Natural killer cell treated with Interleukin-12 subunit alpha and Interleukin-12 subunit beta and Interleukin-15 and Interleukin-18, amount 100 ng/mL, for 72 hours (primary cell): ENCODE data around the gene RBM8A. TPM values are rescaled to one million over a fixed set of nuclear protein-coding genes. Genes with fewer than 3 reads are reported as not detected.

Experiments
- ATAC-seq, 2 donors: fragments of 150-1000 bp; cut with Tn5 transposase in 1 of 2; sonication (Bioruptor Pico), chemical (Tn5 transposase) in 1 of 2; 2 replicates each; pipeline ENCODE4 v1.10.0; 2021
- DNase-seq: peaks from one replicate; pipeline ENCODE4 v3.0.0; 2022; ENCODE audit warnings: low spot score
- H3K27ac Mint-ChIP-seq, 2 donors: 1 replicate in 1 of 2; 2 replicates in 1 of 2; pipeline ENCODE4 v1.8.0; 2022; ENCODE audit warnings: mixed read lengths in 2 of 2, mild to moderate bottlenecking in 1 of 2, moderate library complexity in 1 of 2
- H3K27me3 Mint-ChIP-seq, 2 donors: 1 replicate in 1 of 2; 2 replicates in 1 of 2; pipeline ENCODE4 v1.8.0; 2022; ENCODE audit warnings: mixed read lengths in 2 of 2
- H3K36me3 Mint-ChIP-seq: one replicate; pipeline ENCODE4 v1.8.0; 2022; ENCODE audit warnings: mixed read lengths
- H3K4me1 Mint-ChIP-seq, 2 donors: 1 replicate in 1 of 2; 2 replicates in 1 of 2; pipeline ENCODE4 v1.8.0; 2022; ENCODE audit warnings: low read depth in 2 of 2, mixed read lengths in 2 of 2, mild to moderate bottlenecking in 1 of 2
- H3K4me3 Mint-ChIP-seq: one replicate; pipeline ENCODE4 v1.8.0; 2022; ENCODE audit warnings: mixed read lengths
- H3K9me3 Mint-ChIP-seq: 2 replicates; pipeline ENCODE4 v1.8.0; 2022; ENCODE audit warnings: mixed read lengths
- total RNA-seq, 2 donors: library from RNA; stranded (reverse); gene quantifications; one replicate each; pipeline ENCODE4 v1.2.3, GENCODE V29; 2022

Gene RBM8A
- total RNA-seq, 2 donors from 2014 or later, result 280 to 294 TPM

DNA sequence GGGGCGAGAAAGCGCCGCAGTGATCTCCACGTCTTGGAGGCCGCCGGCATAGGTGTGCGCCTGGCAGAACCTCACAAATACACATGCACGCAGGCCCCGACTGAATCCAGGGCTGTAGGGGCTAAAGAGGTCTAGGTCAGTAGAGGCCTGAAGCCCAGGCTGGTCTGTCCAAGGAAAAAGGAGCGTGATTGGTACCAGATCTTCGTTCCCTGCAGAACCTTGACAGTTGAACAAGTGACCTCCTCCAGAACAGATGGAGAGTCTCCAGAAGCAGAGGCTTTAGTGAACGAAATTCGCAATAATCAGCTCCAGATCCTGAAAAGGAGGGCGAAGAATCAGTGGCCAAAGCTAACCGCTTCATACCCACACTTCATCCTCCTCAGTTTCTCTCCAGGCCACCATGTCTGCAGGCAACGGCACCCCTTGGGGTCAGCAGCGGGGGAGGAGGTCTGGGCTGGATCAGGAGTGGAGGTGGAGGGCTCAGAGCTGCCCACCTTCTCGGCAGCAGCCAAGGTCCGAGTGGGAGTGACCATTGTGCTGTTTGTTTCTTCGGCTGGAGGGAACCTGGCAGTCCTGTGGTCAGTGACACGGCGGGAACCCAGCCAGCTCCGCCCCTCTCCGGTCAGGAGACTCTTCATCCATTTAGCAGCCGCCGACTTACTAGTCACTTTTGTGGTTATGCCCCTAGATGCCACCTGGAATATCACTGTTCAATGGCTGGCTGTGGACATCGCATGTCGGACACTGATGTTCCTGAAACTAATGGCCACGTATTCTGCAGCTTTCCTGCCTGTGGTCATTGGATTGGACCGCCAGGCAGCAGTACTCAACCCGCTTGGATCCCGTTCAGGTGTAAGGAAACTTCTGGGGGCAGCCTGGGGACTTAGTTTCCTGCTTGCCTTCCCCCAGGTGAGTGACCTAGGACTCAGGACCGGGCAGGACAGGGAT is 8.0 kb downstream of the RBM8A start:
- Mint-ChIP-seq H3K9me3 (no peaks in the 10 kb centered on the region), H3K4me3 (peak overlapping the region; percentile 97), H3K27ac (peak overlapping the region; percentile 81 to 94), H3K27me3 (no peaks in the 10 kb centered on the region), H3K4me1 (peaks cover 35% of the 10 kb centered on the region in 2 donors), H3K36me3 (peaks cover 18% of the 10 kb centered on the region)
- ATAC-seq, result peak; percentile 15 to 20
- DNase-seq, result no peak

DNA sequence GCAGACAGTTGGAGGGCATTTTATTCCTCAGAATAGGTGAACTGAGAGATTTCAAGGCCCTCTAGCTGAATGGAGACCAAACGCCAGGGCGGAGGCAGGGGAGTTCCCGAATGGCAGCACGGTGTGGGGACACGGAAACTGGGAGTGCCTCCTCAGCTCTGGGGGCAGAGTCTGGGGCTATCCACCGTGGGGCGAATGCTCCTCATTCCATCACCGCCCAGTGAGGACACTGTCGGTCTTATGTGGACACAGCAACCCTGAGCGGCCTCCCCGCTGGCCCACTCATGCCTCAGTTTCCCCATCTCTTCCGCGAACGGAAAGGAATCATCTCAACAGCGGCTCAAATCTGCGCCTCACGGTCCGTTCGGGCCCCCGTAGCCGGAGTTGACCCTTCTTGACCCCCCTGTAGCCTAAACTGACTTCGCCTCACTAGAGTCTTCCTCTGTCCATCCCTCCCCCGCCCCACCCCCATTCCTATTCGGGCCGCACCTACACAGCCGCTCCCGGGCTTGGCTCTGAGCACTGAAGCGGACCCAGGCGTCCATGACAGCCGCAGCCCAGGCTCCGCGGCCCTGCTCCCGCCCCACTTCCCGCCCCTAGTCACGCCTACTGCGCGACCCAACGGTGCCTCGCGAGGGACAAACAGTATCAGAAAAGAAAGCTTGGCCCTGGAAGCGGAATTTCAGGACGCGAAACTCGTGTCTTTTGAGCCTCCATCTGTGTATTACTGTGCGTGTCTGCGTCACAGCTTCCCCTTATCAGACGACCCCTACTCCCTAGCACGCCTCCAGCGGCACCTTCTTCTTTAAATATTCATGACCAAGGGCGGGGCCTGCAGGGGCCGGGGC is 8.9 kb downstream of the RBM8A start, which contains the start of gene PEX11B:
PEX11B (minus strand) TSS at position 574 of the 848 bp plus-strand sequence; CDS start at position 545, 29 bp downstream.
- Mint-ChIP-seq H3K27me3 (no peaks in the 10 kb centered on the region), H3K4me1 (peaks cover 35% of the 10 kb centered on the region in 2 donors), H3K27ac (peak within 1 kb of the TSS; percentile 81 to 94), H3K36me3 (peaks cover 18% of the 10 kb centered on the region), H3K9me3 (no peaks in the 10 kb centered on the region), H3K4me3 (peak within 1 kb of the TSS; percentile 97)
- ATAC-seq (peak; percentile 95 to 97), DNase-seq (peak; percentile 91)

DNA sequence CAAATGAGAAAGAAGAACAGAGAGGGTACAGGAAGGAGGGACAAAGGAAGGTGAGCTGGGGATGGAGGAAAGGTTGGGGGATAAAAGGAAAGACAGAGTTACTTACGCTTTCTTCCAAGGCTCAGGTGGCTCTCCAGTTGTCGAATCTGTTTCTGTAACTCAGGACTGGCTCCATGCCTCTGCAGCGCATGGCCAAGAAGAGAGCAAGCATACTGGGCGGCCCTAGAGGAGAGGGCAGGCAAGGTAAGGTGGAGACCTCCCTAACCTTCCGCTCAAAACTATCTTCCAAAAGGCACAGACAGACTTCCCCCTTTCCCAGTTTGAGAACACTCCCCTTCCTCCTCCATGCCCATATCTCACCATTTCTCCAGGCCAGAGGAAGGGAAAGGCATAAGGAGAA is 9.7 kb downstream of the RBM8A start:
- no peak for DNase-seq
- Mint-ChIP-seq H3K9me3 (no peaks in the 10 kb centered on the region), H3K27me3 (no peaks in the 10 kb centered on the region), H3K4me1 (peaks cover 35% of the 10 kb centered on the region in 2 donors), H3K36me3 (peaks cover 18% of the 10 kb centered on the region), H3K27ac (peak overlapping the region; percentile 81 to 94), H3K4me3 (peak overlapping the region; percentile 97)
- no peak for ATAC-seq

DNA sequence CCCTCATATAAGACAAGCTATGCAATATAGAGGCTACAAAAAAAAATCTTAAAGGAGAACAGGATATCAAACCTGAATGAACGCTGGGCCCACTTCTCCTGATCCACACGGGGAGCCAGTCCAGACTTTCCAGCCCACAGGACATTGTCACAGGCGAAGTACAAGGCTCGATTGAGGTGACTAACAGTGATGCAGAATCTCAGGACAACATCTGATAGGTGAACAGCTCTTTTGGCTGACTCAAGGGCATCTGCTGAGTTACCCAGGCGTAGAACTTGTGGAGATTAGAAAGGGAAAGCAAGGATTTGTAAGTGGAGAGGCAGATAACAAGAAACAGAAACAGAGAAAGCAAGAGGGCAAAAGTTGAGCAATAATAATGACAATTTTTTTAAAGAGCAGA is 10.5 kb downstream of the RBM8A start:
- peak overlapping the region; percentile 80 to 81 for H3K27ac Mint-ChIP-seq

DNA sequence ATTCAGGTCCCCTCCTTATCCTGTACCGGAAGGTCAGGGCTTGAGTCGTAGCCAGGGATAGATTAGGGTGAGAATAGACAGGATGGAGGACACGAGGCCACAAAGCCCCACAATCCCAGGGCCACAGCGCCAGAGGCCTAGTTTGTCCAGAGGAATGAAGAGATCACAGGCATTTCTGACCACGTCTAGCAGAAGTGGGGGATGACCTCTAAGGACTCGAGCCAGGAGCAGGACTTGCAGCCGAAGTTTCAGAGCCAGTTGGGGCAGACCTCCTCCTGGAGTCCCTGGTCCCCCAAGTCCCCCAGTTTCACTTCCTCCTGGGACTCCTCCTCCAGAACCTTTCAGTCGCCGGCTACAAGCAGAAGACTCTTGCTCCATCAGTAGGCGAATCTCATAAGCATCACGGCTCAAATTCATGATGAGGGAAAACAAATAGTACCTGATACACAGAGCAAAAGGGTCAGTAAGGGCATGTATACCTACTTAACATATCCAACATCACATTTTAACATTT is 15.1 kb downstream of the RBM8A start:
- no peak for DNase-seq
- no peak overlapping the region for H3K27ac Mint-ChIP-seq
- ATAC-seq, result no peak
- no peaks in the 10 kb centered on the region for H3K9me3 Mint-ChIP-seq
- no peak overlapping the region for H3K4me3 Mint-ChIP-seq
- H3K4me1 Mint-ChIP-seq, result peaks cover 16 to 18% of the 10 kb centered on the region in 2 donors
- H3K36me3 Mint-ChIP-seq, result peaks cover 23% of the 10 kb centered on the region
- no peaks in the 10 kb centered on the region for H3K27me3 Mint-ChIP-seq

More for the DNA sequence above, 10.5 kb downstream of the RBM8A start:
- no peak for ATAC-seq
- Mint-ChIP-seq H3K9me3 (no peaks in the 10 kb centered on the region), H3K27me3 (no peaks in the 10 kb centered on the region), H3K36me3 (peaks cover 19% of the 10 kb centered on the region), H3K4me1 (peaks cover 35% of the 10 kb centered on the region in 2 donors), H3K4me3 (peak overlapping the region; percentile 97)
- DNase-seq, result no peak

DNA sequence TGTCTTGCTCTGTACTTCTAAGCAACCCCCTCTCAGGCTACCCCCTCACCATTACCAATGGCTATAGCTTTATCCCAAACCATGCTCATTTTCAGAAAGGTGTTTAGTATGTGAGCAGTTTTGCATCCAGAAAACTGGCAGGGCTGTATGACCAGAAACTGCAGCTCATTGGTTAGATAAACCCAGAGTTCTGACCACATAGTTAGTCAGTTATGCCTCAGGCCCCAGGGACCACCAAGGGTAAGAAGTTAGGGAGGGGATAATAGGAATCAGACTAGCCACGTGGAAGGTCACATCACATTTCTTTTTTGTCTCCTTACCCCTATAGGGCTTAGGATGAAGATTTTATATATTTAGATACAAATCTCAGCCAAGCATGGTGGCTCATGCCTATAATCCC is 18.6 kb downstream of the RBM8A start:
- Mint-ChIP-seq H3K4me1 (peaks cover 5 to 7% of the 10 kb centered on the region in 2 donors), H3K27me3 (no peaks in the 10 kb centered on the region), H3K36me3 (peaks cover 12% of the 10 kb centered on the region), H3K9me3 (no peaks in the 10 kb centered on the region), H3K4me3 (no peak overlapping the region), H3K27ac (no peak overlapping the region)
- ATAC-seq (no peak), DNase-seq (no peak)

DNA sequence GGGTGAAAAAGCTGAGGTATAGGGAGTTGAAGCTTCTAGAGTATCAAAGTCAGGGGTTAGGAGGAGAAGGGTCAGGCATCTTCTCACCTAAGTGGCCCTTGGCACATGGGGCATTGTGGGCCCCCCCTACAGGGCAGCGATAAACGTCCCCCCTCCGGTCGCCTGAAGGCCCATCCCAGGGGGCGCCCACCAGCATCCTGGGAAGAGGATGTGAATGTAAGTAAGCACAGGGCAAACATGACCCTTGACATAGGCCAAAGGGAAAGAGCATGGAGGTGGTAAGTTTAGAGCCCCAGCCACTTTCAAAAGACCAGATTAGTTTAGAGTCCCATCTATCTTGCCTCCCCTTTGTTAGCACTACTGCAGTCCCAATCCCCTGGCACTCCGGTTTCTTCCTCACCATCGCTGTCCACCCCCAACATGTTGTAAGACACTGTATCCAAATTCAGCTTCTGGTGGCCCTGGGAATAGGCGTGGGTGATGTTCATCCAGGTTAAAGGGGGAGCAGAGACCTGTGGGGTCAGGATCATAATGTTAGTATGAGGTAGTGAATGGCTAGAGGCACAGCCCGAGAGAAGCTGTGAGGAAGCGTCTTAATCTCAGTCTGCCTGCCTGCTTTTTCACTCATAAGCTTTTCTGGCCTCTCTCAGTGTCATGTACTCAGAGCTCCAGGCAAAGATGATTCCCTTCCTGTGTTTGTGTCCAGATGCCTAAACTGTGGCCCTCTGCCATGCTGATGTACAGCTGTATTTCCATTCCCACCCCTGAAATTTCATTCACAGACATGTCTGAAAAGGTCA is 20.1 kb downstream of the RBM8A start:
- H3K9me3 Mint-ChIP-seq, result no peaks in the 10 kb centered on the region
- H3K27ac Mint-ChIP-seq, result no peak overlapping the region
- H3K27me3 Mint-ChIP-seq, result no peaks in the 10 kb centered on the region
- no peak for ATAC-seq
- DNase-seq, result no peak
- H3K4me1 Mint-ChIP-seq, result peaks cover 5 to 7% of the 10 kb centered on the region in 2 donors
- peaks cover 12% of the 10 kb centered on the region for H3K36me3 Mint-ChIP-seq
- H3K4me3 Mint-ChIP-seq, result no peak overlapping the region

DNA sequence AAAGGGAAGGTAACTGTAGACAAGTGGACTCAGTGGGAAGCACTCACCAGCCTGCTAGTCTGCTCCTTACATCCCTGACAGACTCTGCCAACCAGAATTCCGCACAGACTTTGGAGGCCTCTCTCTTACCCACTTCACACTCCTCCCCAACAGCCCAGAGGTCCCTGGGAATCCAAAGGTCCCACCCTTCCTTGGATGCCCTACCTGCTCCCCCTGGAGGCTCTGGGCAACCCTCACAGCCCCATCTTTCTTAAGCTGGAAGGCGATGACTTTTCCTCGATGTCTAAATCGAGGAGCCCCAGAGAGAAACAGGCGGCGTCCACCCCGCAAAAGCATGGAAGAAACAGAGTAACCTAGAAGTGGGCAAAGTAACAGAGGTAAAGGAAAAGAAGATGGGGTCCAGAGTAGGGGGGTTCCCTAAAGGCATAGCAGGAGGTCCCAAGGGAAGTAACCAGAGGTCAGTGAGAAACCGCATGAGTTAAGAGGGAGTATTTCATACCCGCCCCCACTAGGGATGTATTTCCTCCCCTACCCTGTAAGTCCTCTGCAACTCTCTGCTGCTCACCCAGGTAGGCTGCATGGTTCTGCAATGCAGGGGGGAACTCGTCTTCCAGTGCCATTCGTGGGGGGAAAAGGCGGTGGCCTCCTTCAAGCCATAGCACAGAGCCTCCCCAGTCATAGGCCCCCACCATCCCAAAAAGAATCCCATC is 25.8 kb downstream of the RBM8A start:
- Mint-ChIP-seq H3K4me1 (no peaks in the 10 kb centered on the region), H3K9me3 (no peaks in the 10 kb centered on the region), H3K27ac (no peak overlapping the region), H3K36me3 (no peaks in the 10 kb centered on the region), H3K27me3 (no peaks in the 10 kb centered on the region), H3K4me3 (no peak overlapping the region)
- DNase-seq (no peak), ATAC-seq (peak in 1 of 2 donors; percentile 25)

DNA sequence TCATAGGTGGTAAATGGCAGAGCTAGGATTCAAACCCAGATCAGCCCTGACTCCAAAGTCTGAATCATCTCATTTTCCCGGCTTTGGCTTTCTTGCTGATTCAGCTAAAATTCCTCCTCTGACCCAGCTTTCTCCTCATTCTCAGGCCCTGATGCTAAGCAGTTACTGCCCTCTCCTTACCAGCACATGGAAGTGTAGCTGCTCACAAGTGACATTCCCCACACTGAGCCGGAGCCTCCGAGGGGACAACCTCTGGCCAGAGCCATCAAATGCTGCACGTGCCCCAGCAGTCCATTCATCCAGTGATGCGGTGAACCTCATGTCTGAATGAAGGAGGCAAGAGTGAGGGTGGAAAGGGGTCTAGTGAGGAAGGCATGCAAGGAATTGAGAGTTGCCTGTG is 28.5 kb downstream of the RBM8A start:
- ATAC-seq, result no peak
- Mint-ChIP-seq H3K4me1 (no peaks in the 10 kb centered on the region), H3K27ac (no peak overlapping the region), H3K9me3 (no peaks in the 10 kb centered on the region), H3K4me3 (no peak overlapping the region), H3K36me3 (no peaks in the 10 kb centered on the region), H3K27me3 (no peaks in the 10 kb centered on the region)
- DNase-seq, result no peak

DNA sequence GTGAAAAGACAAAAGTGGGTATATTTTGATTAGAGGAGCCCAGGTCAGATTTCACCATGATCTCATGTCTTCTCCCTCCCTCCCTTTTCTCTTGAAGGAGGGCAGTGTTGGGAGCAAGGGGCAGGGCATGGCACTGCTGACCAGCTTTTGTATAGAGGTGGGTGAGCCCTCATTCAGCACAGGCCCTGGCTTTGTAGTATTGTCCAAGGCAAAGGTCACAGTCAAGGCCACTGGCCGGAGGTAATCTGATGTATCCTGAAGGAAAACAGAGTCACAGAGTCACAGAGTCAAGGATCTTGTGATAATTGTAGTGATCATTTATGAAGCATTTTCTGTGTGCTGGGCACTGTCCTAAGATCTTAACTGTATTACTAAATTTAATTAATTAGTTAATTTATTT is 29.3 kb downstream of the RBM8A start:
- DNase-seq, result no peak
- Mint-ChIP-seq H3K27ac (no peak overlapping the region), H3K36me3 (no peaks in the 10 kb centered on the region), H3K27me3 (no peaks in the 10 kb centered on the region), H3K4me3 (no peak overlapping the region), H3K9me3 (no peaks in the 10 kb centered on the region), H3K4me1 (no peaks in the 10 kb centered on the region)
- no peak for ATAC-seq

DNA sequence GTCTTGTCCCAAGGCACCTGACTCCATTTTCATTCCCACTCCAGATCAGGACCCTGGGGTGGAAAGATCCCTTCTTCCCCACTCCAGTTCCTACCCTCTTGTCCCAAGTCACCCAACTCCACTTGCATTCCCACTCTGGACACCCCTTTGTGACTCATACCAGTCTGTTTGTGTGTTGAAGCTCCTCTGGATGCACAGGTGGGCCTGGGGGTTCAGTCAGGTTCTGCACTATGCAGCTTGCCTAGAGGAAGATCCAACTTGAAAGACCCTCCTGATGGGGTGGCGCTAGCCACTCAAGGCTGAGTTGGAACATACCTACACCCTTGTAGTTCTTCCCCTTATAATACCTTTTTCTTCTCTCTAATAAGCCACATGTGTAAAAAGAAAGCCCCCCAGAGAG is 31.8 kb downstream of the RBM8A start:
- Mint-ChIP-seq H3K4me3 (no peak overlapping the region), H3K27me3 (no peaks in the 10 kb centered on the region), H3K27ac (no peak overlapping the region), H3K4me1 (no peaks in the 10 kb centered on the region), H3K36me3 (no peaks in the 10 kb centered on the region), H3K9me3 (no peaks in the 10 kb centered on the region)
- ATAC-seq (peak in 1 of 2 donors; percentile 15), DNase-seq (no peak)

DNA sequence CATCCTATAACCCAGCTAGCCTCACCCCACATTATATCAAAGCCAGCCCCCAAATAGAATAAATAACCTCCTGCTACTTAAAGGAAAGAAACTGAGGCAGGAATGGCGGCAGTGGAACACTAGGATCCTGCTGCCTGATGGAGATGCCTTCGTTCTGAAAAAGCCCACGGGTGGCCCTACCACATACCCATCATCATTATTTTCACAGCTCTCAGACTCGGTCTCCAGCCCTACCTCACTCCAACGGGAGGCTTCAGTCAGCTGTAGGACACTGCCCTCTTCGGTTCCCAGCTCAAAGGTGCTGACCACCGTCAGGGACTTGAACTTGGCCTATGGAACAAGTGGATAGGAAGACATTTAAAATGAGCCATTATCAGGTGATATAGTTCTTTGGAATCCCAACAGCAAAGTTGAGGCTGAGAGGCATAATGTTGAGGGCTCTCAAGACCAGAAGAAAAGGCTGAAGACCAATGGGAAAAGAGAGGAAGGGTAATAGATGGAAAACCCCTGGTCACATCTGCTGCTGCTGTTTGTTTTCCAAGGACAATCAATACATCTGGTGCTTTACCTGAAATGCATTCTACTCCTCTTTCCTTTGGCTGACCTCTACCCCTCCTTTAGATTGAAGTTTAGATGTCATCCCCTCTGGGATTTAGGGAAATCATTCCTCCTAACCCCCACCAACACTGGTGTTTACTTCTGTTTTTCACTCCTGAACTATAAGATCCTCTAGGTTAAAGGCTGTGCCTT is 33.8 kb downstream of the RBM8A start:
- Mint-ChIP-seq H3K4me3 (no peak overlapping the region), H3K27ac (no peak overlapping the region), H3K27me3 (no peaks in the 10 kb centered on the region), H3K4me1 (no peaks in the 10 kb centered on the region), H3K36me3 (no peaks in the 10 kb centered on the region), H3K9me3 (no peaks in the 10 kb centered on the region)
- ATAC-seq, result no peak
- no peak for DNase-seq
